Karpas-422 (cell line): ENCODE results near the gene DYSF. TPM values are rescaled to one million over a fixed set of nuclear protein-coding genes. Genes with fewer than 3 reads are reported as not detected.

Source experiments
- DNase-seq: peaks from one replicate; pipeline ENCODE4 v3.0.0-alpha.2; 2015
- H2AFZ ChIP-seq: fragments of 200-600 bp; sonication (generic); 2 replicates; pipeline ENCODE4 v1.6.1; 2014; ENCODE audit warnings: antibody characterized with exemption, low read length, mixed read lengths
- H3K27ac ChIP-seq: fragments of 200-600 bp; sonication (generic); 2 replicates; pipeline ENCODE4 v1.5.1; 2014; ENCODE audit warnings: mild to moderate bottlenecking, low read length, moderate library complexity
- H3K27me3 ChIP-seq: fragments of 200-600 bp; sonication (generic); 2 replicates; pipeline ENCODE4 v1.6.1; 2014; ENCODE audit warnings: low read length, mixed read lengths
- H3K36me3 ChIP-seq: fragments of 200-600 bp; sonication (generic); 2 replicates; pipeline ENCODE4 v1.6.1; 2014; ENCODE audit warnings: low read length, mixed read lengths; ENCODE audit not compliant: insufficient read depth
- H3K4me1 ChIP-seq: fragments of 200-600 bp; sonication (generic); 2 replicates; pipeline ENCODE4 v1.6.1; 2014; ENCODE audit warnings: mild to moderate bottlenecking, low read length, mixed read lengths
- H3K4me2 ChIP-seq: fragments of 200-600 bp; sonication (generic); 2 replicates; pipeline ENCODE4 v1.6.1; 2014; ENCODE audit warnings: low read length, low read depth, mild to moderate bottlenecking; ENCODE audit not compliant: poor library complexity, severe bottlenecking
- H3K4me3 ChIP-seq: fragments of 200-600 bp; sonication (generic); 2 replicates; pipeline ENCODE4 v1.5.1; 2014; ENCODE audit warnings: mild to moderate bottlenecking, antibody characterized with exemption, low read length, mixed read lengths
- H3K79me2 ChIP-seq: fragments of 200-600 bp; sonication (generic); 2 replicates; pipeline ENCODE4 v1.6.1; 2014; ENCODE audit warnings: mild to moderate bottlenecking, low read length, mixed read lengths
- H3K9ac ChIP-seq: fragments of 200-600 bp; sonication (generic); 2 replicates; pipeline ENCODE4 v1.6.0; 2014; ENCODE audit warnings: low read length
- H3K9me2 ChIP-seq: fragments of 200-600 bp; sonication (generic), shearing (Covaris generic); replicated peaks from 2 replicates; pipeline ENCODE4 v1.6.0; 2014; ENCODE audit warnings: mild to moderate bottlenecking, low read length, moderate library complexity; ENCODE audit not compliant: insufficient read depth
- H3K9me3 ChIP-seq: fragments of 300-700, 200-600 bp; sonication (generic); 2 replicates; pipeline ENCODE4 v1.6.1; 2014; ENCODE audit warnings: low read length, mixed read lengths
- H4K20me1 ChIP-seq: fragments of 200-600 bp; sonication (generic); 2 replicates; pipeline ENCODE4 v1.6.1; 2014; ENCODE audit warnings: mild to moderate bottlenecking, antibody characterized with exemption, low read length, low read depth; ENCODE audit not compliant: insufficient read depth
- total RNA-seq: library from RNA; depleted of rRNA; stranded (reverse); fragments of >200 nt; shearing (Covaris generic); gene quantifications from 2 replicates; pipeline ENCODE4 v1.2.3, GENCODE V29; 2014; ENCODE audit warnings: low replicate concordance

The DYSF gene
- total RNA-seq, 1 experiment from 2014 or later: not detected

GRCh38 chr2:71454221-71455010 is 1.1 kb downstream of the DYSF start:
- Histone ChIP-seq H3K27ac (no peak overlapping the region), H3K9ac (no peak overlapping the region), H3K9me3 (no peaks in the 10 kb centered on the region), H3K4me3 (no peak overlapping the region), H3K79me2 (no peaks in the 10 kb centered on the region), H2AFZ (no peak overlapping the region), H3K9me2 (no peaks in the 10 kb centered on the region), H3K36me3 (no peaks in the 10 kb centered on the region), H3K27me3 (no peaks in the 10 kb centered on the region), H3K4me2 (no peak overlapping the region), H4K20me1 (no peaks in the 10 kb centered on the region), H3K4me1 (peaks cover 5% of the 10 kb centered on the region; the same call in 1 of the 2 replicates)
- no peak for DNase-seq

DNA sequence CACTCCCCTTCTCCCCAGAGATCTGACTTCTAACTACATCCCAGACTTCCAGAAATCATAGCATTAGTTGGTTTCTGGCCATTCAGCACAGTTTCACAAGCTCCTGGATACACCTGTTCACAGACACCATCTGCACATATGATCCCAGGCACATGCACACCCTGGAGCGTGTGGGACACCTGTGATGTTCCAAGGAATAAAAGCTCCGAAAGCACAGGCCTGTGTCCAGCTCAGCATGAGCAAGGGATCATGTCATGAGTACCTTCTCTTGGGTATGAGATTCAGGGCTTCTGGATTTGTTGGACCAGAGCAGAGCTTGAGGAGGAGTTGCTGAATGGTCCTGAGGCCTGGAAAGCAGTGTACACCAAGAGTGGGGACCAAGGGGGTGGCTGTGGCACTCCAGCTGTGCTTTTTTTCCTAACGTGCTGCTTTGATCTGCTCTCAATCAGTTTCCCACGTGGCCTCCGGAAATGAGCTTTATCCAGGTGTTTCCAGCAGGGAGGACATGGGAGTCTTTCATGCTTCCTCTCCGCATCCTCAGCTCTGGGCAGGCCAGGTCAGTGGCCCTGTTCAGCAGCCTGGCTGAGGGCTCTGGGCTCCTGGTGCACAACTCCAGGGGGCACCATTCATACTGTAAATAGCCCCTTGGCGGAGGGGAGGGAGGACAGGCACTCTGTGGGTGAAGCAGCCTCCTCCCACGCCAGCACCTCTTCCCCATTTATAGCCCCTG is 1.8 kb downstream of the DYSF start:
- H3K36me3 ChIP-seq: no peaks in the 10 kb centered on the region
- H3K4me1 ChIP-seq: peaks cover 5% of the 10 kb centered on the region; the same call in 1 of the 2 replicates
- no peaks in the 10 kb centered on the region for H3K27me3 ChIP-seq
- no peak overlapping the region for H3K9ac ChIP-seq
- H3K9me2 ChIP-seq: no peaks in the 10 kb centered on the region
- no peaks in the 10 kb centered on the region for H3K79me2 ChIP-seq
- no peaks in the 10 kb centered on the region for H3K9me3 ChIP-seq
- H3K4me2 ChIP-seq: no peak overlapping the region
- DNase-seq: no peak
- no peak overlapping the region for H3K27ac ChIP-seq
- no peak overlapping the region for H2AFZ ChIP-seq
- no peak overlapping the region for H3K4me3 ChIP-seq
- no peaks in the 10 kb centered on the region for H4K20me1 ChIP-seq

DNA sequence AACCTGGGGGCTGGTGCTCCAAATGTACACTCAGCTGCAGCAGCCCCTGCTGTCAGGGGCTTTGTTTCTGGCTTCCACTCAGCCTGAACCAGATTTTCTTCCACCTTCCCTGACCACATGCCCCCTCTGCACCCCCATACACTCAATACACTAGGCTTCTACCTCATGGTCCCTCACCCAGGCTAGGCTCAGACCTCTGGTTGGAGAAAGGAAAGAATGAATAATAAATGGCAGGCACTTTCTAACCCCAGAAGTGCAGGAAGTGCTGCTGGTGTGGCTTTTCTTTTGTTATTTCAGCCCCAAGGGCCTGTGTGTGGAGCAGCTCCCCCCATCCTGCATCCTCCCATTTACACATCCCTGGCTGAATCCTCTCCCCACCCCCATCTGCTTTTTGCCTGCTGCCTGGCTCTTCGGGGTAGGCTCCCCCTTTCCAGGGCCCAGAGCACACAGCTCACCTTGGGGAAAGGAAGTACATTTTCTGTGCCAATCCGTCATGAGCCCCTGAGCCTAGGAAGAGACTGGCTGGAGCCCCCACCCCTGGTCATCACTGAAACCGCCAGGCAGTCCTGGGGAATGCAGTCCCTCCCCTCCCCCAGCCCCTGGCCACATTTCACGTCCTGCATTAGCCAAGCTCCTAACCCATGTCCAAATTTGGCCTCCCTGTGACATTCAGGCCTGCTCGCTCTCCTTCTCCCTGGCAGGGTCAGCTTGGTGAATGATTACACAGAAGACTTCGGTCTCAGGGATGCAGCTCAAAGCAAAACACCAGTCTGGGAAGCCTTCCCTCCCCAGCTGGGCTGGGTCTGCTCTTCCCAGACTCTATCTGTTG is 2.6 kb downstream of the DYSF start:
- no peaks in the 10 kb centered on the region for H3K79me2 ChIP-seq
- H3K4me2 ChIP-seq: no peak overlapping the region
- H3K27ac ChIP-seq: no peak overlapping the region
- no peak overlapping the region for H3K4me3 ChIP-seq
- no peaks in the 10 kb centered on the region for H3K9me3 ChIP-seq
- DNase-seq: no peak
- H3K9me2 ChIP-seq: no peaks in the 10 kb centered on the region
- H3K27me3 ChIP-seq: no peaks in the 10 kb centered on the region
- no peaks in the 10 kb centered on the region for H3K36me3 ChIP-seq
- H4K20me1 ChIP-seq: no peaks in the 10 kb centered on the region
- peaks cover 5% of the 10 kb centered on the region; the same call in 1 of the 2 replicates for H3K4me1 ChIP-seq
- no peak overlapping the region for H2AFZ ChIP-seq
- no peak overlapping the region for H3K9ac ChIP-seq

- Histone ChIP-seq H3K27ac (no peak overlapping the region), H3K9me2 (no peaks in the 10 kb centered on the region), H3K9ac (no peak overlapping the region), H3K27me3 (no peaks in the 10 kb centered on the region), H3K36me3 (no peaks in the 10 kb centered on the region), H3K4me1 (peaks cover 5% of the 10 kb centered on the region; the same call in 1 of the 2 replicates), H2AFZ (no peak overlapping the region), H4K20me1 (no peaks in the 10 kb centered on the region), H3K4me2 (no peak overlapping the region), H3K4me3 (no peak overlapping the region), H3K79me2 (no peaks in the 10 kb centered on the region), H3K9me3 (no peaks in the 10 kb centered on the region)
- no peak for DNase-seq
Observed at GRCh38 chr2:71456617-71457016, 3.3 kb downstream of the DYSF start.

DNA sequence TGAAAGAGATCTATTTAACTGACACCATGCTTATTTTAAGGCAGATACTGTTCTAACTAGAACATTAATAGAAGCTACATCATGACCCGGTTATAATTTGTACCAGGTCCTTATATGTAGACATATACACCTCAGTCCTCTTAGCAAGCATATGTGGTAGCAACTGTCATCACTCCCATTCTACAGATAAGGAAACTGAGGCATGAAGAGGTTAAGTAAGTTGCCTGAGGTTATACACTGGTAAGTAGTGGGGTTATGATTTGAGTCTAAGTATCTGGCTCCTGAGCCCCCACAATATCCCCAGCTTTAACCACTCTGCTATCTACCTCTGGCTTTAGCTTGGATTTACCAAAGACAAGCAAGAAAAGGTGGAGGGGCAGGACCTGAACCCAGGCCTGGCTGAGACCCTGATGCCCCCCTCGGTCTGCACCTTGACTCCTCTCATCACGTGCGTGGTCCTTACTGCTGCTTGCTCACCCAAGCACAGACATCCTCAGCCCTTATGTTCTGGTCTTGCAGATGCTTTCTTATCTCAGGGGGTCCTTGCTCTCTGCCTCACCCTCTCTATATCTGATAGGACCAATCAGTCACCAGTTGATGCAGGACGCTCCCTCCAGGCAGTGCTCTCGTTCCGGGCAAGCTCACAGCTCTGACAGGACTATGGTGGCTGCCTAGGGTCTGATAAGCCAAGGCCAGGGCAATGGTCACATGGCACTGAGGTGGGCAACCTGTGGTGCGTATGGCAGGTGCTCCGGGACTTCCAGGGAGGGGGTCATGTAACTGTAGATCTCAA is 4.0 kb downstream of the DYSF start:
- Histone ChIP-seq H3K27ac (no peak overlapping the region), H3K4me1 (peaks cover 5% of the 10 kb centered on the region; the same call in 1 of the 2 replicates), H2AFZ (no peak overlapping the region), H3K36me3 (no peaks in the 10 kb centered on the region), H4K20me1 (no peaks in the 10 kb centered on the region), H3K4me3 (no peak overlapping the region), H3K4me2 (no peak overlapping the region), H3K27me3 (no peaks in the 10 kb centered on the region), H3K79me2 (no peaks in the 10 kb centered on the region), H3K9me3 (no peaks in the 10 kb centered on the region), H3K9ac (no peak overlapping the region), H3K9me2 (no peaks in the 10 kb centered on the region)
- DNase-seq: no peak

DNA sequence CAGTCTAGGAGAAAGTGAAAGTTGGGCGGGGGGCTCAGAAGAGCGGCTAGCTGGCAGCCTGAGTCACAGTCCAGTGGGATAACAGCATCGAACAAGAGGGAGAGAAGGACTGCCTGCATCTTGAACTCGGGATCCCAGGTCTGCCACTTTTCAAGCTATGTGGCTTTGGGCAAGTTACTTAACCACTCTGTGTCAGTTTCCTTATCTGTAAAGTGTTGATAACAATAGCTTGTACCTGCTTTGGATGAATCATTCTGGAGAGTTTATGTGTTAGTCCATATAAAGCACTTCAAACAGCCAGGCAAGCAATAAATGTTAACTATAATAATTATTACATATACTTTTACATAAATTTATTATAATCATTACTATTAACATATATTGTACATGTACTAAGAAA is 4.6 kb downstream of the DYSF start:
- H3K9ac ChIP-seq: no peak overlapping the region
- no peak overlapping the region for H2AFZ ChIP-seq
- no peaks in the 10 kb centered on the region for H4K20me1 ChIP-seq
- H3K9me2 ChIP-seq: no peaks in the 10 kb centered on the region
- H3K27me3 ChIP-seq: no peaks in the 10 kb centered on the region
- no peaks in the 10 kb centered on the region for H3K4me1 ChIP-seq
- no peaks in the 10 kb centered on the region for H3K36me3 ChIP-seq
- no peak for DNase-seq
- H3K4me3 ChIP-seq: no peak overlapping the region
- no peak overlapping the region for H3K27ac ChIP-seq
- no peaks in the 10 kb centered on the region for H3K79me2 ChIP-seq
- H3K9me3 ChIP-seq: no peaks in the 10 kb centered on the region
- no peak overlapping the region for H3K4me2 ChIP-seq

- no peak overlapping the region for H3K4me3 ChIP-seq
- no peak overlapping the region for H3K27ac ChIP-seq
- no peaks in the 10 kb centered on the region for H3K9me3 ChIP-seq
- H3K4me2 ChIP-seq: no peak overlapping the region
- H3K27me3 ChIP-seq: no peaks in the 10 kb centered on the region
- DNase-seq: no peak
- H3K9me2 ChIP-seq: no peaks in the 10 kb centered on the region
- H2AFZ ChIP-seq: no peak overlapping the region
- H3K79me2 ChIP-seq: no peaks in the 10 kb centered on the region
- no peak overlapping the region for H3K9ac ChIP-seq
- H3K36me3 ChIP-seq: no peaks in the 10 kb centered on the region
- no peaks in the 10 kb centered on the region for H3K4me1 ChIP-seq
- H4K20me1 ChIP-seq: no peaks in the 10 kb centered on the region
Observed at GRCh38 chr2:71458413-71459083, 5.2 kb downstream of the DYSF start.
